ENCODE measurements around the gene CENPX. TPM values are rescaled to one million over a fixed set of nuclear protein-coding genes. Genes with fewer than 3 reads are reported as not detected.
A peak's percentile ranks its signal among the peaks of the same experiment; 100 is the strongest.

CENPX gene
- total RNA-seq, 1 experiment from 2014 or later = 77.9 TPM

DNA sequence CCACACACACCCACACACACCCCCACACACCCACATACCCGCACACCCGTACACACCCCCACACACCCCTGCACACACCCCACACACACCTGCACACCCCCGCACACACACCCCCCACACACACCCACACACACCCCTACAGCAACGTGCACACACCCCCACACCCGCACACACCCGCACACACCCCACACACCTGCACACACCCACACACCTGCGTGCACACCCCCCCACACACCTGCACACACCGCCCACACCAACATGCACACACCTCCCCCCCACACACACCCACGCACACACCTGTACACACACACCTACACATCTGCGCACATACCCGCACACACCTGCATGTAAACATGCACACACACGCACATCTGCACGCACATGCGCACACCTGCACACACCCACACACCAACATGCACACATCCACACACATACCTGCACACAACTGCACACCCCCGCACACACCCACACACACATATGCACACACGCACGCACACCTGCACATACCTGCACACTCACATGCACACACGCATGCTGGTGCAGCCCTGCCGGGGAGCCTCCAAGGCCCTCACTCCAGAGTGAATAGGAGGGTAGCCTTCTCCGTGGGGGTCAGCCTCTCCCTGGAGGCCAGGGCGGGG lies 37.8 kb downstream of the CENPX start:
- H4K8ac ChIP-seq (replicated peaks; ENCODE audit: insufficient read length, low read depth, low read length) = no peak overlapping the region
- Mint-ChIP-seq H3K9me3 (no peaks in the 10 kb centered on the region; a peak in 1 of 5 replicates), H3K36me3 (ENCODE audit: insufficient read depth in 1 of 3, low read depth in 3 of 3) (peaks cover 6 to 60% (median 50%) of the 10 kb centered on the region in 3 experiments), H3K4me3 (no peak overlapping the region; a peak in 1 of 5 replicates), H3K27ac (peak overlapping the region in 1 of 3 experiments; percentile 18; a peak in 1 of 7 replicates), H3K4me1 (no peaks in the 10 kb centered on the region), H3K27me3 (ENCODE audit: low read depth) (no peaks in the 10 kb centered on the region)
- H2AK5ac ChIP-seq (ENCODE audit: insufficient read length, low read length) = no peak overlapping the region
- no peaks in the 10 kb centered on the region for H3K23me2 ChIP-seq (ENCODE audit: insufficient read length, low read depth, low read length, poor library complexity, severe bottlenecking)
- no peak overlapping the region for H4K91ac ChIP-seq (ENCODE audit: insufficient read length, low read depth, low read length)
- no peak for DNase-seq
- no peak overlapping the region for H3K27ac ChIP-seq (ENCODE audit: insufficient read length, low read depth, low read length)
- no peak overlapping the region for H3K14ac ChIP-seq (ENCODE audit: insufficient read depth, low read length)
- WGBS (ENCODE audit: extremely low coverage, insufficient read length, low lambda C conversion rate) = no CpG with 5 or more reads among the region's 21 CpGs
- TF ChIP-seq, protein P1, sequence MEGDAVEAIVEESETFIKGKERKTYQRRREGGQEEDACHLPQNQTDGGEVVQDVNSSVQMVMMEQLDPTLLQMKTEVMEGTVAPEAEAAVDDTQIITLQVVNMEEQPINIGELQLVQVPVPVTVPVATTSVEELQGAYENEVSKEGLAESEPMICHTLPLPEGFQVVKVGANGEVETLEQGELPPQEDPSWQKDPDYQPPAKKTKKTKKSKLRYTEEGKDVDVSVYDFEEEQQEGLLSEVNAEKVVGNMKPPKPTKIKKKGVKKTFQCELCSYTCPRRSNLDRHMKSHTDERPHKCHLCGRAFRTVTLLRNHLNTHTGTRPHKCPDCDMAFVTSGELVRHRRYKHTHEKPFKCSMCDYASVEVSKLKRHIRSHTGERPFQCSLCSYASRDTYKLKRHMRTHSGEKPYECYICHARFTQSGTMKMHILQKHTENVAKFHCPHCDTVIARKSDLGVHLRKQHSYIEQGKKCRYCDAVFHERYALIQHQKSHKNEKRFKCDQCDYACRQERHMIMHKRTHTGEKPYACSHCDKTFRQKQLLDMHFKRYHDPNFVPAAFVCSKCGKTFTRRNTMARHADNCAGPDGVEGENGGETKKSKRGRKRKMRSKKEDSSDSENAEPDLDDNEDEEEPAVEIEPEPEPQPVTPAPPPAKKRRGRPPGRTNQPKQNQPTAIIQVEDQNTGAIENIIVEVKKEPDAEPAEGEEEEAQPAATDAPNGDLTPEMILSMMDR (conservative IDR thresholded peaks at IDR 0.05) = no peak
- H3T11ph ChIP-seq (ENCODE audit: low read length) = no peak overlapping the region
- no peaks in the 10 kb centered on the region for H3K79me1 ChIP-seq (ENCODE audit: insufficient read depth, low read depth, low read length, poor library complexity, severe bottlenecking)
- H3K4me2 ChIP-seq (ENCODE audit: insufficient read depth, insufficient read length, low read length) = no peak overlapping the region
- H2BK12ac ChIP-seq (ENCODE audit: insufficient read length, low read depth, low read length) = no peak overlapping the region
- H2BK5ac ChIP-seq (ENCODE audit: insufficient read length, low read length) = no peak overlapping the region
- H3K18ac ChIP-seq (ENCODE audit: insufficient read length, low read depth, low read length) = no peak overlapping the region
- no peaks in the 10 kb centered on the region for H3K9me3 ChIP-seq (ENCODE audit: control insufficient read depth, low read depth, low read length)
- H4K20me1 ChIP-seq (ENCODE audit: control insufficient read depth, insufficient read depth, insufficient read length) = no peaks in the 10 kb centered on the region
- H3K27me3 ChIP-seq (ENCODE audit: insufficient read depth, low read length) = no peaks in the 10 kb centered on the region
- no peaks in the 10 kb centered on the region for H3K4me1 ChIP-seq (ENCODE audit: insufficient read depth, low read length)
- H2BK20ac ChIP-seq (ENCODE audit: low read depth, low read length, poor library complexity, severe bottlenecking) = no peak overlapping the region
- no peaks in the 10 kb centered on the region; the same call in 1 of the 2 replicates for H3K79me2 ChIP-seq (ENCODE audit: insufficient read depth, low read length)
- no peak overlapping the region for H2BK120ac ChIP-seq (ENCODE audit: low read depth, low read length, poor library complexity, severe bottlenecking)
- H3K56ac ChIP-seq (ENCODE audit: insufficient read length, low read depth, low read length) = no peak overlapping the region
- H3K4ac ChIP-seq (ENCODE audit: low read depth, low read length) = no peak overlapping the region
- no peak overlapping the region for H4K5ac ChIP-seq (ENCODE audit: insufficient read length, low read depth, low read length)
- H2AFZ ChIP-seq (ENCODE audit: low read length) = no peak overlapping the region
- no peak overlapping the region for H2BK15ac ChIP-seq (ENCODE audit: low read depth, low read length)
- no peak overlapping the region for H3K23ac ChIP-seq (ENCODE audit: insufficient read length, low read depth, low read length)
- no peak overlapping the region for H3K9ac ChIP-seq (ENCODE audit: extremely low read depth, insufficient read length, low read length)

Data from H9 (cell line).